ENCODE measurements around the gene CST9L.

Gene CST9L

GRCh38 chr20:23605867-23606651, 37.8 kb upstream of the CST9L start, which contains the start of gene CST9:
TSS of gene CST9 (minus strand) at chr20:23605917. CDS start at chr20:23605864, 53 bp downstream.
- Histone ChIP-seq H3K4me2 (no peak within 1 kb of the TSS), H3K27ac (no peak within 1 kb of the TSS)

GRCh38 chr20:23604306-23604705, 36.0 kb upstream of the CST9L start:
- TF ChIP-seq, protein P1, sequence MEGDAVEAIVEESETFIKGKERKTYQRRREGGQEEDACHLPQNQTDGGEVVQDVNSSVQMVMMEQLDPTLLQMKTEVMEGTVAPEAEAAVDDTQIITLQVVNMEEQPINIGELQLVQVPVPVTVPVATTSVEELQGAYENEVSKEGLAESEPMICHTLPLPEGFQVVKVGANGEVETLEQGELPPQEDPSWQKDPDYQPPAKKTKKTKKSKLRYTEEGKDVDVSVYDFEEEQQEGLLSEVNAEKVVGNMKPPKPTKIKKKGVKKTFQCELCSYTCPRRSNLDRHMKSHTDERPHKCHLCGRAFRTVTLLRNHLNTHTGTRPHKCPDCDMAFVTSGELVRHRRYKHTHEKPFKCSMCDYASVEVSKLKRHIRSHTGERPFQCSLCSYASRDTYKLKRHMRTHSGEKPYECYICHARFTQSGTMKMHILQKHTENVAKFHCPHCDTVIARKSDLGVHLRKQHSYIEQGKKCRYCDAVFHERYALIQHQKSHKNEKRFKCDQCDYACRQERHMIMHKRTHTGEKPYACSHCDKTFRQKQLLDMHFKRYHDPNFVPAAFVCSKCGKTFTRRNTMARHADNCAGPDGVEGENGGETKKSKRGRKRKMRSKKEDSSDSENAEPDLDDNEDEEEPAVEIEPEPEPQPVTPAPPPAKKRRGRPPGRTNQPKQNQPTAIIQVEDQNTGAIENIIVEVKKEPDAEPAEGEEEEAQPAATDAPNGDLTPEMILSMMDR (conservative IDR thresholded peaks at IDR 0.05; ENCODE audit: low read depth, low read length) = no peak
- Histone ChIP-seq H3K27me3 (ENCODE audit: insufficient read depth, low read depth) (no peaks in the 10 kb centered on the region), H3K79me2 (ENCODE audit: insufficient read depth, low read depth) (no peaks in the 10 kb centered on the region), H3K27ac (no peak overlapping the region), H4K20me1 (ENCODE audit: insufficient read depth) (no peaks in the 10 kb centered on the region), H3K4me3 (IDR thresholded peaks at IDR 0.05; ENCODE audit: insufficient read depth, low read depth, low read length) (no peak overlapping the region), H3K4me1 (ENCODE audit: low read depth, poor library complexity, severe bottlenecking) (no peaks in the 10 kb centered on the region), H3K4me2 (no peak overlapping the region), H3K36me3 (ENCODE audit: insufficient read depth) (no peaks in the 10 kb centered on the region), H3K9ac (no peak overlapping the region), H2AFZ (ENCODE audit: low read depth) (no peak overlapping the region)

More at GRCh38 chr20:23605867-23606651, 37.8 kb upstream of the CST9L start, which contains the start of gene CST9:
- Histone ChIP-seq H3K9ac (no peak within 1 kb of the TSS), H3K79me2 (ENCODE audit: insufficient read depth, low read depth) (no peaks in the 10 kb centered on the region), H4K20me1 (ENCODE audit: insufficient read depth) (no peaks in the 10 kb centered on the region), H3K36me3 (ENCODE audit: insufficient read depth) (no peaks in the 10 kb centered on the region), H3K4me1 (ENCODE audit: low read depth, poor library complexity, severe bottlenecking) (no peaks in the 10 kb centered on the region), H3K4me3 (IDR thresholded peaks at IDR 0.05; ENCODE audit: insufficient read depth, low read depth, low read length) (no peak within 1 kb of the TSS), H2AFZ (ENCODE audit: low read depth) (no peak within 1 kb of the TSS; the same call in 1 of the 2 replicates), H3K27me3 (ENCODE audit: insufficient read depth, low read depth) (no peaks in the 10 kb centered on the region)
- TF ChIP-seq, protein P1 (conservative IDR thresholded peaks at IDR 0.05; ENCODE audit: low read depth, low read length) = no peak

DNA sequence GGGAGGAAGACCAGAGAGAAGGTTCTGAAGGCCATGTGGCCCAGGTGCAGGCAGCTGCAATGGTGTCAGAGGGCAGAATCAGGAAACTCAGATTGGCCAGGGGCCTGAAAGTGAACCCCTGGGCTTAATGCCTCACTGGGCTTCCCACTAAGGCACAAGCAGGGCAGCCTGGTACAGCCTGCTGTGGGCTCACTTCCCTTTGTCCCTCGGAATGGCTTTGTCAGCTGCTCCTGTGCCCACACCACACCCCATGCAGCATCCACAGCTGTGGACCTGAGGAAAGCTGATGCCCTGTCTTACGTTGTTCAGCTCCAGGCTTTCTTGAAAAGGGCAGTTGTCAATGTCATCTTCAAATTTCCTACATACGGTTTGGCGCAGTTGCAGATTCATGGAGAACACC, 35.0 kb upstream of the CST9L start:
- no peaks in the 10 kb centered on the region for H3K27me3 ChIP-seq (ENCODE audit: insufficient read depth, low read depth)
- no peak overlapping the region for H2AFZ ChIP-seq (ENCODE audit: low read depth)
- no peaks in the 10 kb centered on the region for H4K20me1 ChIP-seq (ENCODE audit: insufficient read depth)
- H3K4me3 ChIP-seq (IDR thresholded peaks at IDR 0.05; ENCODE audit: insufficient read depth, low read depth, low read length) = no peak overlapping the region
- H3K4me1 ChIP-seq (ENCODE audit: low read depth, poor library complexity, severe bottlenecking) = no peaks in the 10 kb centered on the region
- H3K9ac ChIP-seq = no peak overlapping the region
- H3K4me2 ChIP-seq = no peak overlapping the region
- no peaks in the 10 kb centered on the region for H3K36me3 ChIP-seq (ENCODE audit: insufficient read depth)
- TF ChIP-seq, protein P1 (conservative IDR thresholded peaks at IDR 0.05; ENCODE audit: low read depth, low read length) = no peak
- no peak overlapping the region for H3K27ac ChIP-seq
- H3K79me2 ChIP-seq (ENCODE audit: insufficient read depth, low read depth) = no peaks in the 10 kb centered on the region

DNA sequence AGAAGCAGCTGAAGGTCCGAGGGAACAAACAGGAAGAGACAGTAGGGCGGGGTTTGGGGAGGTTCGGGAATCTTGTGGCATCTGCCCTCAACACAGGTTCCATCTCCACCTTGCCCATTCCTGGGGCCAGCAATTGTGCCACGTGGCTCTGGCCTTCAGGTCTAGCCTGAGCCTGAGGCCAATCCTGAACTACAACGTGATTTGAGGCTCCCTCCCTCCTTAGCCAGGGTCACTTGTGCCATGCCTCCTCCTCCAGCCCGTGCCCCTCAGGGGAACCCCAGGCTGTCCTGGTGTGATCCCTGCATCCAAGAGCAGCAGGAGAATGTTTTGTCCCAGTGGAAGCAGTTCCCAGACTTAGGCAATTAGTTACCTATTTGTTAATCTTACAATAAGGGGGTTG, 34.4 kb upstream of the CST9L start:
- Histone ChIP-seq H3K4me2 (no peak overlapping the region), H4K20me1 (ENCODE audit: insufficient read depth) (no peaks in the 10 kb centered on the region), H3K4me1 (ENCODE audit: low read depth, poor library complexity, severe bottlenecking) (no peaks in the 10 kb centered on the region)

More for the DNA sequence above, 34.4 kb upstream of the CST9L start:
- Histone ChIP-seq H3K36me3 (ENCODE audit: insufficient read depth) (no peaks in the 10 kb centered on the region), H2AFZ (ENCODE audit: low read depth) (no peak overlapping the region), H3K4me3 (IDR thresholded peaks at IDR 0.05; ENCODE audit: insufficient read depth, low read depth, low read length) (no peak overlapping the region), H3K27me3 (ENCODE audit: insufficient read depth, low read depth) (no peaks in the 10 kb centered on the region), H3K27ac (no peak overlapping the region), H3K9ac (no peak overlapping the region), H3K79me2 (ENCODE audit: insufficient read depth, low read depth) (no peaks in the 10 kb centered on the region)
- TF ChIP-seq, protein P1 (conservative IDR thresholded peaks at IDR 0.05; ENCODE audit: low read depth, low read length) = no peak

Measured in KMS-11 (cell line).